Brain pericyte (primary cell): ENCODE measurements around the gene DNMT3A.
"Not testable (repeated sequence)": the region's sequence is repeated elsewhere in the genome, so short reads cannot be mapped to it uniquely, and the experiment has no call there.

ENCODE experiments used
- DNase-seq: peaks from one replicate; pipeline ENCODE4 v3.0.0-alpha.2; 2012; ENCODE audit warnings: low read depth, low spot score

The DNMT3A gene

DNA sequence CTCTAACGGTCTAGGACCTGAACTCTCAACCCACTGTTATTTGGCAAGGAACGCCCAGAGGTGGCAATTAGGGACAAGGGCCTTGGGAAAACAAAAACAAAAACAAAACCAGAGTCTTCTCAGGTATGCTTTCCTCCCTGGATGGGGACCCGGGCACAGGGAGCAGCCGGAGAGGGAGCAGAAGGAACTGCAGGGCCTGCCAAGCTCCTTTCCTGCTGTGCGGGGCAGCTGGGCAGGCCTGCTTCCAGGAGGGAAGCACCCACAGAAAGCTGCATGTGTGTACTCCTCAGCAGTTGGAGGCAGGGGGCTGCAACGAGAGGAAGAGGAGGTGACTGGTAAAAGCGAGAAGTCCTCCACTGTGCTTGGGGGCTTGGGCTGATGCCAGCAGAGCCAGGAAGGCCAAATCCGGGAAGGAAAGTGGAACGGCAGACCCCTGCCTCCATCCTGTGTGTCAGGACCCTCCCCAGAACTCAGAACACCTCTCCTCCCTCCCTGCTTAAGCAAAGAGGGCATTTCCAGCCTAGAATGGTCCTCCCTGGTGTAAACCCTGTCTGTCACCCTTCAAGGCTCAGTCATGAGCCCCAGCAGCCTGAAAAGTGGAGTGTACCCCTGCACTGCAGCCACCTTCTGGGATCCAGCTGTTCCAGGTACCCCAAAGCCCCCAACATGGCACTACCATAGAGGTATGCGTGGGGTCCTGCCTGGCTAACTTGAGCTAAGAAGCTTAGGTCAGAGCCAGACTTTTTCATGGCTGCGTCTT, 56.3 kb downstream of the DNMT3A start:
- no peak for DNase-seq

DNA sequence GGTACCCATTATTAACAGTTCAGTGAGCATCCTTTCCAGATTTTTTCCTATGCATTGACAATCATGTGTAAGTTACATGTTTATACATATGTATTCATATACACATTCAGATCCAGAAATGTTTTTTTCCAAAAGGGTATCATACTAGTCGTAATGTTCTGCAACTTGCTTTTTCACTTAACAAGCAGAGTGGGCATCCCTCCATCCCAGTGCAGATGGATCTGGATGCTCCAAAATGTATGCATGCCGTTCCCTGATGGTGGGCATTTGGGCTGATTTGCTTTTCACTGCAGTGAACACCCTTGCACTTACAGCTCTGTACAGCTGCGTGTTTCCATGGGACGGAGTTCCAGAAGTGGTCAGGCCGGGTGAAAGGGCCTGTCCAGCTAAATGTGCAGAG, 57.0 kb downstream of the DNMT3A start:
- DNase-seq = no peak

DNA sequence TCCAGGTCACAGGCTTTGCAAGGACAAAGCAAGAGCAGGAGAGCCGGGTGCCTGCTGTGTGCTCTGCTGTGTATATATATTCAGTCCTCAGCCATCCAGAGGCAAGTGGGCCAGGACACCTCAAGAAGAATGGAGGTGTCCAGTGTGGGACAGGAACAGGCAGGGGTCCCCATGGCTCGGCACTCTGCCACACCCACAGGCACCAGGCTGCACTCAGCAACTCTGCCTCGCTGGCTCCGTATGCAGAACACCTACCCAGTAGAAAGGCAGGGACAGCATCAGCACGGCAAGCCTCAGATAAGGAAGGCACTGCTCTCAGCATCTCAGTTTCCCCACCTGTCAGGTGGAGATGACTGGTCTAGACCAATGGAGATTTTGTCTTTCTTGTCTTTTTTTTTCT, 57.8 kb downstream of the DNMT3A start:
- no peak for DNase-seq

DNA sequence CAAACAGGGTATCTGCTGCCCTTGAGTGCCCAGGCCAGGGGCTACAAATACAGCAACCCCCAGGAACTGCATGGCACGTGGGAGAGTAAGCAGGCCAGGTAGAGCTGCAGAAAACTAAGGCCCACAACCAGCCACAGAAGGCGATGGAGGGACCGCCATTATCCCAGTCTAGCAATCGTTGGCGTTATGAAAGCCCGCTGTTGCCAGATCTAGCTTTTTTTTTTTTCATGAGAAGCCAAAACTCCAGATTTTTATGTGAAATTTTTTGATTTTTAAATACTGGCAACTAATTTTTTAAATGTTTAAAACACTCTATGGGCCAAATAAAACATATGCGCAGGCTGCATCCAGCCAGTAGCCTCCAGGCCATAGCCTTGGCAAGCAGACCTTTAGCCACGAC, 59.8 kb downstream of the DNMT3A start:
- DNase-seq = no peak

DNA sequence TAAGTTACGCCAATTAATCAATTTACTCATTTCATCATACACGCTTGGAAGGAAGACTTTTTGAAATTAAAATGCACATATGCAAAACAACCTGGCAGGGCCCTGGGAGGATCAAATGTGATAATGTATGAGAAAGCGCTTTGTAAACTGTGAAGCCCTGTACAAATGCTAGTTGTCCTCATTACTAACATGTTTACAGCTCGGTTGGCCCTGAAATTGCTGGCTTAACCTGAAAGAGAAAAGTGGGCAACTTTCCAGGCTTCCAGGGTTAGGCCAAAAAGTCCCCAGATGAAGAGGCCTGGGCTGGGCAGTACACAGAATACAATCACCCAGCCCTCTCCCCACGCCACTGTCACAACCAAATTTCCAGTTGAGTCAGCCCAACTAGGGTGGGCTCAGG, 60.2 kb downstream of the DNMT3A start:
- no peak for DNase-seq

DNA sequence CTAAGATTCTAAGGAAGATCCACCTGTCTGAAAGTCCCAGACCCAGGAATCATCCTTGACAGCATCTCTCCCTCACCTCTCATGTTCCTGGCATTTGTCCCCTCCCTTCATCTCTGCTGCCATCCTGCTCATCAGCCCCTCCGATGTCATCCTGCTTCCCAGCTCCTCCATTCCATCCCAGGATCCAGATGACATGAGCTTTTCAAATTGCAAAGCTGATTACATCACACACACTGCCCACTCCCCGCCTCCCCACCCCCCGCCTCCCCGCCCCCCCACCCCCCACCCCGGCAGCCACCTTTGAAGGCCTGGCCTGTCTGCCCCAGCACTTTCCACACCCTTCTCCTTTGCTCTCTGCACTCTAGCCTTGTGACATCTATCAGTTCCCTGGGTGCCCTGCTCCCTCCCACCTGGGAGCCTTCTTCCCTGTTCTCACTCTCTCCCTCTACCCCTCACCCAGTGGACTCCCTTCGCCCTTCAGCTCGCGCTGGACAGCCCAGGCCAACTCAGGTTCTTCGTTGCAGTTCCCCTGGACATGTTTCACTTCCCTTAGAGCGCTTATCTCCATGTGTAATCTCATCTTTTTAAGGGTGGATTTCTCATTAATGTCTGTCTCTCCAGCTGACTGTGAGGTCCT, 61.6 kb downstream of the DNMT3A start:
- no peak for DNase-seq

DNA sequence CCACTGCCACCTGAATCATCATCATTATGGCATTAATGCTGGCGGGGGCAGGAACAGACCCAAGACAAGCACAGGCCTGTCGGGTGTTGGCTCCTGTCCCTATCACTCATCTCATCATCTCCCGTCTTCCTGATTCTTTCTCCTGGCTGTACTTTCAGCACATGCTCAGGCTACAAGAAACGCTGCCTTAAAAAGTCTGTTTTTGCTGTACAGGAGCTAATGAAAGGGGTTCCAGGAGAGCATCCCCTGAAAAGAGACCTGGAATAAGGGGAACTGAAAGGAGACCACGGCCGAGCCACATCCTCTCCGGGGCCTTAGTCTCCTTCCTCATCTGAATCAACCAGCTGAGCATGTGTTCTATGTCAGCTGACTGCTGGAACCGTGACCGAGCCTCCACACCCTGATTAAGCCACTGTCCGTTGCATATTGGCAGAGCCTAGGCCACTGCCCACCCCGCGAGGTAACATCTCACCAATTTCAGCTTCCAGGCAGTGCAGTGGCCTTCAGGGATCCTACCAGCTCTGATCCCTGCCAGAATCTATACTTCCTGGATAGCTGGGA, 62.6 kb downstream of the DNMT3A start:
- no peak for DNase-seq

DNA sequence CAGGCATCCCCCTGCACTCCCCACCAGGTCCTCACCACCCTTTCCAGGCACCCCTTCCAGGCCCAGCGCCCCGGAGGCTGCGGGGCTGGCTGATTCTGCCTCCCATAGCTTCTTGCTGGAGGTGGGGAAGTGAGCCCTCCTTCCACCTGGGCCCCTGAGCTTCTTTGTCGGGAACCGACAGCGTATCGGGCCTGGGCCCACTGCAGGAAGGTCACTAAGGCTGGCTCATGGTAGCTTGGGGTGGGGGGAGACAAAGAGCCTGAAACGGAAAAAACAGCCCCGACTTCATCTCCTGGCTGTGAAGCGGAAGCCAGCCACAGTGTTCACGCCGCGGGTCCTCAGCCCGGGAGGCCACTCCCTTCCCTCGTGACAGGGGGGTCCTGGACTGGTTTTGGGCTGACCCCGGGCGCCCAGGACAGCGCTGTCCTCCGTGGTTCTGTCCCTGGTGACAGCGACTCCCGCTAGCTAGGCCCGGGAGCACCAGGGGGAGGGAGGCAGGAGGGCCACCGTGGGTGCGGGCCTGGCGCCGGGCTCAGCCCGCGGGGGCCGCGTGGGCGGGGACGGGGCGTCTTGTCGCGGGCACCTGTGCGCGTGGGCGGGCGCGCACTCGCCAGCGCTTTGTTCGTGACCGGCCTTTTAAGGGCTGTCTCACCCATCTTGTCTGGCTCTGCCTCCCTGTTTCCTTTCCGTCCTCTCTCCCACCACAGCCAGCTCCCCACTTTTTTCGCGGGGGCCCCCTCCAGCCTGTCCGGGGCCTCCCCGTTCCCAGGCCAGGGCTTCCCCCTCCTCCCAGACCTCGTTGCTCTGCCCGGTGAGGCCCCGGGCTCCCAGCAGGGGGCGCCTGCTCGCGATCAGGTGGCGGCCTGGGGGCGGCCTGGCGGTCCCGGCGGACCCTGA, 64.9 kb downstream of the DNMT3A start:
- no peak for DNase-seq

DNA sequence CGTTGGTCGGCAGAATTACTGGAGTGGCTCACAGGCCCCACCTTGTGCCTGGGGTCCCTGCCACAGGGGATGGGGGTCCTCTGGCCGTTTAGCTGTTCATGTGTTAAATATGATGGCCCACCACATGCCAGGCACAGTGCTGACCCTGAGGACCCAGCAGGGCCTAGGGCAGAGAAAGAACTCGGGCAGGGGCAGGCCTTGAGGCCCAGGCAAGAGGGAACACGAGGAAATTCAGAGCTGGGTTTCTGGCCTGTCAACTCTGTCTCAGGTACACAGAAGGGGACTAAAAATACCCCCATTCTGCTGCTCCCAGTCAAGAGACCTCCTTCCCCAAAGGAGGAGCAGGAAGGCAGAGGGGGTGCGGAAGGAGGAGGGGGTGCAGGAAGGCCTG, 66.2 kb downstream of the DNMT3A start:
- no peak for DNase-seq

DNA sequence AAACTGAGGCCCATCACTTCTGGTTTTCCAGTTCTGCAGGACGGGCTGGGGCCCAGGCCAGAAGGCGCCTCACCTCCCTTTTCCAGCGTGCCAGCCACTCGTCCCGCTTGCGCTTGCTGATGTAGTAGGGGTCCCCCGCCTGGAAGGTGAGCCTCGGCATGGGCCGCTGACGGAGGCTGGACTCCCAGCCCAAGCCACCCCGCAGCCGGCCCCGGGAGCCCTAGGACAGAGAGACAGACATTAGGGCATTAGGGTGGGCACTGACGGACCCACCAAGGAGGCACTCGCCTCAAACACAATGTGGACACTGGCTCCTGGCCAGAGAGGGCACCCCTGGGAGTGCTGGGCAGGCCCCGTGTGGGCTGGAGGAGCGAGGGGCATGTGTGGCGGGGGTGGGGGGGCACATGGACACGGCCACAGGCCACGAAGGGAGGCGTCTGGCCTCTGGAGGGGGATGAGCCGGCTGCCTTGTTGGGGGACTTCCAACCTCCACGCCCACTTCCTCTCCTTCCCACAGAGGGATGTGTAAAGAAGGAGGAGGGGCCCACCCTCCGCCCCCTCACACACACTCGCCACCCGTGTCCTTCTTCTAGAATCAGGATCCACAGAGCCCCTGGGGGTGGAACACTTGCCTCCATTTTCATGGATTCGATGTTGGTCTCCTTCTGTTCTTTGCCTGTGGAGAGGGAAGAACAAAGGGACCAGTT, 66.7 kb downstream of the DNMT3A start:
- no peak for DNase-seq

DNA sequence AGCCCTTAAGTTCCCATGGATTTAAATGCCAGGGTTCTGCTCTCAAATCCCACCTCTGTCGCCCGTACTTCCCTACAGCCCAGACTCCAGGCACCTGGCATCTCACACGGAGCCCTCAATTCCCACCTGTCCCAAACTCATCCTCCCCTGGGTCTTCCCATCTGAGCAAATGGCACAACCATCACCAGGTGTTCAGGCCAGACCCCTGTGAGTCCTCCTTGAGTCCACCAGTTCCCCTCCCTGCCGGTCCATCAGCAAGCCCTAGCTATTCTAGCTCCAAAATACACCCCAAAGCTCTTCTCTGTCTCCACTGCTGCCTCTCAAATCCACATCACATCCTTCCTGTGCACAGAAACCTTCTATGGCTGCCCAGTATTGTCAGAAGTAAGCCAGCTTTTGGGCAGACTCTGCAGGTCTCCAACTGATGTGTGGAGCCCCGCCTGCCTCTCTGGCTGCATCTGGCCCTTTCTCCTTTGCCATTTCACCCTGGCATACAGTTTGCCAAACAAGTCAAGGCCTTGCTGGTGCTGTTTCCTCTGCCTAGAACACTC, 67.7 kb downstream of the DNMT3A start:
- DNase-seq = no peak

DNA sequence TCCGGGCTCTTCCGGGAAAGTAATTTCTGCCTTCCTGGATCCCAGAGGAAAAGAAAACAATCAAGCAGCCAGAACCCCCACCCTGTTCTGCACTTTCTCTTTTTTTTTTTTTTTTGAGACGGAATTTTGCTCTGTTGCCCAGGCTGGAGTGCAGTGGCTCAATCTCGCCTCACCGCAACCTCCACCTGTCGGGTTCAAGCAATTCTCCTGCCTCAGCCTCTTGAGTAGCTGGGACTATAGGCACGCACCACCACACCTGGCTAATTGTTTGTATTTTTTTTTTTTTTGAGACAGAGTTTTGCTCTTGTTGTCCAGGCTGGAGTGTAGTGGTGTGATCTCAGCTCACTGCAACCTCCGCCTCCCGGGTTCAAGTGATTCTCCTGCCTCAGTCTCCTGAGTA, 69.0 kb downstream of the DNMT3A start:
- DNase-seq = not testable (repeated sequence)

DNA sequence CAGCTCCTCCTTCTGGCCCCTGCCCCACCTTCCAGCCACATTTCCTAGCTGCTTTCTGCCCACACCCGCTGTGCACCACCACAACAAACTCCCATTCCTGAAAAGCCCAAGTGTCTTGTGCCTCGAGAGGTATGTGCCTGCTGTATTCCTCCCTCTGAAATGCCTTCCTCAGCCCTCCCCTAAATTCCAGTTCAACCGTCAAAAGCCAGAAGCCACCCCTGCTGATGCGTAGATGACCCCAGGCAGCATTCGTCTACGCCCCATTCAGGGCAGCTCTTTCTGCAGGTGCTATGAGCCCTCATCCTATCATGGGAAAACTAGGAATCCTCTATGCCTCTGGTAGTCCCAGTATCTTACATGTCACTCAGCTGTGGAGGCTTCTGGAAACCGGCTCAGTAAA, 71.7 kb downstream of the DNMT3A start:
- DNase-seq = no peak

DNA sequence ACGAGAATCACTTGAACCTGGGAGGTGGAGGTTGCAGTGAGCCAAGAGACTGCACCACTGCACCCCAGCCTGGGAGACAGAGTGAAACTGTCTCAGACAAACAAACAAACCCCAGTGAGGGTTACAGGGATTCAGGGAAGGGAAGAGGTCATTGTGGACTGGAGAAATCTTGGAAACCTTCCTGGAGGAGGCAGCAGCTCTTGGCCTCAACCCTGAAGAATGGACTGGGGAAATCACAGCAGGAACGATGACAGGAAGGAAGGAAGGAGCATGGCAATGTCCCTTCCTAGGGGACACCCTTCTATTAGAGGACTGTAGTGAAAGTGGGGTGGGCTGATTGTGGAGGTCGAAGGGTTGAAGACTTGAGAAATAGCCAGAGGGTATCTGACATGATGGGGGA, 72.5 kb downstream of the DNMT3A start:
- DNase-seq = no peak

DNA sequence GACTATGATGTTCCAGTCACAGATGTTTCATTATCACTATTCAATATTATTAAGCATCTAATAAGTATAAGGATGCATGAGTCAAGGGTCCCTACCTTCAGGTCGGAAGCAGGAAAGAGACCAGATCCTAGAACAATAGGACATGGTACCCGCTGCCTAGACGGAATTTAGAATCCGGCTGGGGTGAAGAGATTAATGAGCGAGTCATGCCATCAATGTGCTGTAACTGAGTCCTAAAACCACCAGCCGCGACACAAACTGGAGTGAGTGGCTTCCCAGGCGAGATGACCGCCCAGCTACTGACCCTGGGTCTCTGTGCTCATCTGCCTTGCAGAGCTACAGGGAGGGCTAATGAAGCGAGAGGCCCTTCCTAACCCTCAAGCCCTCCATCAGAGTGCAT, 73.6 kb downstream of the DNMT3A start:
- DNase-seq = no peak

DNA sequence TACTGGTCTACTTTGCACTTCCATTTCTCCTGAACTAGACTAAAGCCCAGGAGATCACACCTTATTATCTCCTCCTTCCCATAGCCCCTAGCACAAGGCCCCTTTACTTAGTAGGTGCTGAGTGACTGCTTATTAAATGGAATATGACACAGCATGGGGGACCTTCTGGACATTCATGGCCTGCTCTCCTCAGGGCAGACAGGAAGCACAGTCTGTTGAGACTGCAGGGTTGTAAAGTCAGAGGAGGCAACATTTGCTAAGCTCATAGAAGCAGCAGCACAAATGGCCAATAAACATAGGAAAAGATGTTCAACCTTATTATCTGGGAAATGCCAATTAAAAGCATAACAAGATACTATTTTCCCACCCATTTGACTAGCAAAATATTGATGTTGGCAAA, 75.3 kb downstream of the DNMT3A start:
- DNase-seq = no peak

DNA sequence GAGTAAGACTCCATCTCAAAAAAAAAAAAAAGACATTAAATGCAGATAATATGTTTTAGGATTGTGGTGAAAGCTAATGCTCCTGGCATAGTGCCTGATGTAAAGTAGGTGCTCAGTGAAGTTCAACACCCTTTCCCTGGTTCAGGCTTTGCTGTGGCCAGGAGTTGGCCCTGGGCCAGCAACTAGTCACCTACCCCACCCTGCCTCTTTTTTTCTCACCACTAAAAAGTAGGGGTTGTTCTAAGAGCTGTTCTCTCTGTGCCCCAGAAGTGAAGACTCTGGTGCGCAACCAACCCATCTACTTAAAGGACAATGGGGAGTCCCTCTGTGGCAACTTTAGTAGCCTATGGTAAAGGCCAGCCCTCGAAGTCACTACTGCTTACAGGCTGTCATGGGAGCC, 75.9 kb downstream of the DNMT3A start:
- no peak for DNase-seq

DNA sequence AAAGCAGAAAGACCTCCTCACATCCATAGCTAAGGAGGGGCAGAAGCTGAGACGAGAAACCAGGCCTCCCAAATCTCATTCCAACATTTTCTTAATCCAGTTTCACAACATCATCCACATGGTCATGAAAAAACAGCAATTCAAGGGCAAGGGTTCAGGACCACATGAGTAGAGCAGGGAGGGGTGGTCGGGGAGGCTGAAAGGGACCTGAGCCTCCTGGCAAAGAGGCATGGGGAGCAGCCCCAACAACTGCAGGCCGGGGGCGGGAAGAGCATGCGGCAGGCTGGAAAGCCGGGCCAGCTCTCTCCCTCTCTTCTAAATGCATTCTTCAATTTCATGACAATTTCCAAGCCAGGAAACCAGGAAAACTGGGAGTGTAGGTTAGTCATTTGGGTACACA, 76.7 kb downstream of the DNMT3A start:
- DNase-seq = no peak

DNA sequence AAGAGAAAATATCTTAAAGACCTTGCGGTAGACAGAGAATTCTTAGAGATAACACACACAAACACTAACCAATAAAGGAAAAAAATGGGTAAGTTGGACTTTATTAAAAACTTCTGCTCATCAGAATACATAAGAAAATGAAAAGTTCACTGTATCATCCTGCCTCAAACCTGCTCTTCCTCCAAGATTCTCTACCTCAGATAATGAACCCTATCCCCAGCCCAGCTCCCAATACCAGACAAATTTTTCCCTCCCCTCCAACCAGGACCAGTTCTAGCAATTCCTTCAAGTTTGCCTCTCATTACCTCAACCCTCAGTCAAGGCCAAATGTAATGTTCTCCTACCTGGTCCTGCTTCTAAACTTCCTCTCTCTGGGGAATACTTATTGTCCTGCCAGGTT, 79.4 kb downstream of the DNMT3A start:
- no peak for DNase-seq

DNA sequence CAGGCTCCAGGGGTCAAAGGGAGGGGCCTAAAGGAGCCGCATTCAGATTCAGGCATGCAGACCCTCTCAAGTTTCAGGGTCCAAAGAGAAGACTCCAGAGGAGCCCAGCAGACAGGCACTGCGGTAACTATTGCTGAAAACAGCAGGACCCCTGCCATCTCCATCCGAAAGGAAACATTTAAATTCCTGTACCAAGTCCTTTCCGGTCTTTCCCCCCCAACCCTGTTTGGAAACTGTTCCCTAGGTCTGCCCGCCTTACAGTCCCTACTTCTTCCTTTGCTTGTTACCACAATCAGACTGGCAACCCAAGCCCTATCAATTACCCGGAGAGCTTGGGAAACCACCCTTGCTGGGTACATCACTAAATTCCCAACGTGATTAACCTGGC, 82.0 kb downstream of the DNMT3A start:
- DNase-seq = no peak
